Upper lobe of right lung (tissue), 1 donor: Measurements from ENCODE around the gene ATL2. TPM values are rescaled to one million over a fixed set of nuclear protein-coding genes. Genes with fewer than 3 reads are reported as not detected.

ENCODE experiments used
- ATAC-seq: fragments of 200-7000 bp; cut with Tn5 transposase; one replicate; pipeline ENCODE4 v1.9.1; 2020; ENCODE audit warnings: mild to moderate bottlenecking, moderate library complexity
- DNase-seq: peaks from one replicate; pipeline ENCODE4 v3.0.0-alpha.2; 2020
- H3K27ac ChIP-seq: fragments of 200-600 bp; one replicate; pipeline ENCODE4 v1.8.0; 2022
- H3K27me3 ChIP-seq: fragments of 200-600 bp; one replicate; pipeline ENCODE4 v1.8.0; 2022; ENCODE audit warnings: mild to moderate bottlenecking
- H3K36me3 ChIP-seq: fragments of 200-600 bp; one replicate; pipeline ENCODE4 v1.8.0; 2022
- H3K4me1 ChIP-seq: fragments of 200-600 bp; one replicate; pipeline ENCODE4 v1.8.0; 2022
- H3K4me3 ChIP-seq: fragments of 200-600 bp; one replicate; pipeline ENCODE4 v1.8.0; 2022; ENCODE audit warnings: mild to moderate bottlenecking
- H3K9me3 ChIP-seq: fragments of 200-600 bp; one replicate; pipeline ENCODE4 v1.8.0; 2022
- intact Hi-C: fragments of 100-400 bp; cut with DNase I; formaldehyde crosslinking; loops from one replicate; pipeline ENCODE4 v1.11.0; 2022
- total RNA-seq: library from RNA; stranded (reverse); fragmentation: NEBNext Ultra II Directional; extraction: Animal tissue kit (Norgen Biotek cat#: 25700); gene quantifications from one replicate; pipeline ENCODE4 v1.2.1, GENCODE V29; 2021
- TF ChIP-seq, protein P1 (sequence below): fragments of 200-600 bp; IDR thresholded peaks from one replicate; pipeline ENCODE4 v1.8.0; 2022; ENCODE audit warnings: antibody characterized with exemption
- donor health status: DM: no; HTN: yes; CAD: no; lungs with severe emphysema.

ATL2 gene
- total RNA-seq, 1 donor from 2014 or later: 69.1 TPM

DNA sequence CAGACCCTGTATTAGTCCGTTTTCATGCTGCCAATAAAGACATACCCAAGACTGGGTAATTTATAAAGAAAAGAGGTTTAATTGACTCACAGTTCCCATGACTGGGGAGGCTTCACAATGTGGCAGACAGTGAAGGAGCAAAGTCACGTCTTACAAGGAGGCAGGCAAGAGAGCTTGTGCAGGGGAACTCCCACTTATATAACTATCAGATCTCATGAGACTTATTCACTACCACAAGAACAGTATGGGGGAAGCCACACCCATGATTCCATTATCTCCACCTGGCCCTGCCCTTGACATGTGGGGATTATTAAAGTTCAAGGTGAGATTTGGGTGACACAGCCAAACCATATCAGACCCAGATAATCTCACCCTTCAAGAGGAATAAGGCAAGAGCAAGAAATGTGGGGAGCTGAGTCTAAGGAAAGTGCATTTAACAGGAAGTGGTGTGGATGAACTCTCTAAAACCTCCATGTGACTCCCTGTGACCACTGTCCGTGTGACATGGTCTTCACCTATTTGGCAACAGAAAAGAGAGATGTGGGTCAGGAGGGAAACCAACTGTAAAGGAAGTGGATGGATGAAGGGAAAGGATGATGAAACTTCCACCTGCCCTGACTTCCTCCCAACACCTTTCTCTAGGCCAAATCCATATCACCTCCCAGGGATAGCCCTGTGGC lies 110.6 kb downstream of the ATL2 start:
- peak; percentile 68 for ATAC-seq
- H3K36me3 ChIP-seq: no peaks in the 10 kb centered on the region

GRCh38 chr2:38265461-38265860 lies 111.6 kb downstream of the ATL2 start:
- H3K4me1 ChIP-seq: no peaks in the 10 kb centered on the region
- intact Hi-C loops: no loop called here
- TF ChIP-seq, protein P1, sequence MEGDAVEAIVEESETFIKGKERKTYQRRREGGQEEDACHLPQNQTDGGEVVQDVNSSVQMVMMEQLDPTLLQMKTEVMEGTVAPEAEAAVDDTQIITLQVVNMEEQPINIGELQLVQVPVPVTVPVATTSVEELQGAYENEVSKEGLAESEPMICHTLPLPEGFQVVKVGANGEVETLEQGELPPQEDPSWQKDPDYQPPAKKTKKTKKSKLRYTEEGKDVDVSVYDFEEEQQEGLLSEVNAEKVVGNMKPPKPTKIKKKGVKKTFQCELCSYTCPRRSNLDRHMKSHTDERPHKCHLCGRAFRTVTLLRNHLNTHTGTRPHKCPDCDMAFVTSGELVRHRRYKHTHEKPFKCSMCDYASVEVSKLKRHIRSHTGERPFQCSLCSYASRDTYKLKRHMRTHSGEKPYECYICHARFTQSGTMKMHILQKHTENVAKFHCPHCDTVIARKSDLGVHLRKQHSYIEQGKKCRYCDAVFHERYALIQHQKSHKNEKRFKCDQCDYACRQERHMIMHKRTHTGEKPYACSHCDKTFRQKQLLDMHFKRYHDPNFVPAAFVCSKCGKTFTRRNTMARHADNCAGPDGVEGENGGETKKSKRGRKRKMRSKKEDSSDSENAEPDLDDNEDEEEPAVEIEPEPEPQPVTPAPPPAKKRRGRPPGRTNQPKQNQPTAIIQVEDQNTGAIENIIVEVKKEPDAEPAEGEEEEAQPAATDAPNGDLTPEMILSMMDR: no peak
- no peaks in the 10 kb centered on the region for H3K27me3 ChIP-seq
- no peaks in the 10 kb centered on the region for H3K9me3 ChIP-seq
- DNase-seq: no peak
- no peaks in the 10 kb centered on the region for H3K36me3 ChIP-seq
- no peak overlapping the region for H3K4me3 ChIP-seq
- H3K27ac ChIP-seq: no peak overlapping the region
- no peak for ATAC-seq

More for the DNA sequence above, 110.6 kb downstream of the ATL2 start:
- H3K27me3 ChIP-seq: no peaks in the 10 kb centered on the region
- no peaks in the 10 kb centered on the region for H3K9me3 ChIP-seq
- no peaks in the 10 kb centered on the region for H3K4me1 ChIP-seq
- intact Hi-C loops: no loop called here
- no peak for DNase-seq
- H3K27ac ChIP-seq: no peak overlapping the region
- TF ChIP-seq, protein P1: no peak
- no peak overlapping the region for H3K4me3 ChIP-seq

- Histone ChIP-seq H3K36me3 (no peaks in the 10 kb centered on the region), H3K4me3 (no peak overlapping the region), H3K9me3 (no peaks in the 10 kb centered on the region), H3K27me3 (no peaks in the 10 kb centered on the region), H3K4me1 (no peaks in the 10 kb centered on the region), H3K27ac (no peak overlapping the region)
- intact Hi-C loops: no loop called here
- DNase-seq (no peak), ATAC-seq (no peak)
- TF ChIP-seq, protein P1: no peak
Measured at GRCh38 chr2:38264396-38265221, 112.5 kb downstream of the ATL2 start.

GRCh38 chr2:38263293-38263692 lies 113.8 kb downstream of the ATL2 start:
- no peaks in the 10 kb centered on the region for H3K36me3 ChIP-seq
- TF ChIP-seq, protein P1: no peak
- no peak overlapping the region for H3K27ac ChIP-seq
- intact Hi-C loops: no loop called here
- H3K9me3 ChIP-seq: no peaks in the 10 kb centered on the region
- no peak for ATAC-seq
- no peaks in the 10 kb centered on the region for H3K4me1 ChIP-seq
- no peaks in the 10 kb centered on the region for H3K27me3 ChIP-seq
- no peak overlapping the region for H3K4me3 ChIP-seq
- DNase-seq: no peak

GRCh38 chr2:38262069-38262871 lies 114.8 kb downstream of the ATL2 start:
- intact Hi-C loops: no loop called here
- H3K27me3 ChIP-seq: no peaks in the 10 kb centered on the region
- ATAC-seq (no peak), DNase-seq (no peak)
- TF ChIP-seq, protein P1: no peak
- H3K36me3 ChIP-seq: no peaks in the 10 kb centered on the region
- H3K27ac ChIP-seq: no peak overlapping the region
- no peaks in the 10 kb centered on the region for H3K4me1 ChIP-seq
- H3K9me3 ChIP-seq: no peaks in the 10 kb centered on the region
- H3K4me3 ChIP-seq: no peak overlapping the region
